Tibial artery (tissue), 4 donors: Measurements from ENCODE around the gene RBM27.
A peak's percentile ranks its signal among the peaks of the same experiment; 100 is the strongest.

Experiments
- DNase-seq, 2 donors: peaks; one replicate each; pipeline ENCODE4 v3.0.0-alpha.2; 2019
- H3K27ac ChIP-seq, 2 donors: fragments of 200-600 bp; sonication (generic) in 1 of 2; 1 replicate in 1 of 2; 2 replicates in 1 of 2; pipeline ENCODE4 v1.5.1; 2018 to 2019; ENCODE audit warnings: mild to moderate bottlenecking in 1 of 2
- H3K27me3 ChIP-seq, 2 donors: fragments of 200-600 bp; sonication (generic) in 1 of 2; one replicate each; pipeline versions ENCODE4 v1.5.1 to v1.6.0; 2016 to 2019
- H3K36me3 ChIP-seq, 3 donors: fragments of 200-600 bp; sonication (generic) in 2 of 3; one replicate each; pipeline ENCODE4 v1.5.1; 2016 to 2019; ENCODE audit warnings: mild to moderate bottlenecking in 2 of 3
- H3K4me1 ChIP-seq, 4 donors: fragments of 200-600 bp; sonication (generic) in 2 of 4; 1 replicate in 3 of 4; 2 replicates in 1 of 4; pipeline ENCODE4 v1.5.1; 2016 to 2019
- H3K4me3 ChIP-seq, 2 donors: fragments of 200-600 bp; sonication (generic) in 1 of 2; 1 replicate in 1 of 2; 2 replicates in 1 of 2; pipeline ENCODE4 v1.5.1; 2018 to 2019; ENCODE audit warnings: mild to moderate bottlenecking in 2 of 2
- H3K9me3 ChIP-seq, 3 donors: fragments of 200-600 bp; sonication (generic) in 1 of 3; one replicate each; pipeline ENCODE4 v1.5.1; 2016 to 2019
- intact Hi-C: fragments of 100-400 bp; cut with DNase I; formaldehyde crosslinking; loops from one replicate; pipeline ENCODE4 v1.15.0; 2023; ENCODE audit warnings: low total_unique reads
- TF ChIP-seq, protein P1 (sequence below), 2 experiments: fragments of 200-600 bp in 1 of 2; fragments of 450-650 bp in 1 of 2; IDR thresholded peaks; one replicate each; pipeline ENCODE4 v1.5.1; 2017 to 2019; ENCODE audit warnings: antibody characterized with exemption in 2 of 2, mild to moderate bottlenecking in 1 of 2, moderate library complexity in 1 of 2

Gene RBM27

DNA sequence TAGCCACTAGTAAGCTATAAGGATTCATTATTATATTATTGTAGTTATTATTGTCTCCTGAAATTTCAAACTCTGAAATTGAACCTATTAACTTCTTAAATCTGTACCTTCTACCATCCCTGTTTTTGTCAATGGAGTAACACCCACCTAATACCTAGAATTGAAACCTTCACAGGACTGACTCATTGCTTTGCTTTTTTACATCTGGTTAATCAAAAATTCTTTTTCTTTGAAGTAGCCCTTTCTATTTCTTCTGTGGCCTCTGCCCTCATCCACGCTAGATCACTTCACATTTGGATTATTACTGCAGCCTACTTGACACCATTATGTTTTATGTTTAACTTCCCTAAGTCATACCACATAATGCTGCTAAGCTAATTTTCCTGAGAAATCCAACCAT, 35.6 kb downstream of the RBM27 start:
- Histone ChIP-seq H3K27ac (peak overlapping the region; percentile 16 to 62), H3K36me3 (peaks cover 15 to 37% (median 18%) of the 10 kb centered on the region in 3 donors), H3K4me3 (no peak overlapping the region), H3K9me3 (no peaks in the 10 kb centered on the region), H3K27me3 (no peaks in the 10 kb centered on the region), H3K4me1 (peaks cover 0 to 58% (median 22%) of the 10 kb centered on the region in 4 donors)
- intact Hi-C loops, result no loop called here
- TF ChIP-seq, protein P1, sequence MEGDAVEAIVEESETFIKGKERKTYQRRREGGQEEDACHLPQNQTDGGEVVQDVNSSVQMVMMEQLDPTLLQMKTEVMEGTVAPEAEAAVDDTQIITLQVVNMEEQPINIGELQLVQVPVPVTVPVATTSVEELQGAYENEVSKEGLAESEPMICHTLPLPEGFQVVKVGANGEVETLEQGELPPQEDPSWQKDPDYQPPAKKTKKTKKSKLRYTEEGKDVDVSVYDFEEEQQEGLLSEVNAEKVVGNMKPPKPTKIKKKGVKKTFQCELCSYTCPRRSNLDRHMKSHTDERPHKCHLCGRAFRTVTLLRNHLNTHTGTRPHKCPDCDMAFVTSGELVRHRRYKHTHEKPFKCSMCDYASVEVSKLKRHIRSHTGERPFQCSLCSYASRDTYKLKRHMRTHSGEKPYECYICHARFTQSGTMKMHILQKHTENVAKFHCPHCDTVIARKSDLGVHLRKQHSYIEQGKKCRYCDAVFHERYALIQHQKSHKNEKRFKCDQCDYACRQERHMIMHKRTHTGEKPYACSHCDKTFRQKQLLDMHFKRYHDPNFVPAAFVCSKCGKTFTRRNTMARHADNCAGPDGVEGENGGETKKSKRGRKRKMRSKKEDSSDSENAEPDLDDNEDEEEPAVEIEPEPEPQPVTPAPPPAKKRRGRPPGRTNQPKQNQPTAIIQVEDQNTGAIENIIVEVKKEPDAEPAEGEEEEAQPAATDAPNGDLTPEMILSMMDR (IDR thresholded peaks at IDR 0.05), result no peak
- no peak for DNase-seq

DNA sequence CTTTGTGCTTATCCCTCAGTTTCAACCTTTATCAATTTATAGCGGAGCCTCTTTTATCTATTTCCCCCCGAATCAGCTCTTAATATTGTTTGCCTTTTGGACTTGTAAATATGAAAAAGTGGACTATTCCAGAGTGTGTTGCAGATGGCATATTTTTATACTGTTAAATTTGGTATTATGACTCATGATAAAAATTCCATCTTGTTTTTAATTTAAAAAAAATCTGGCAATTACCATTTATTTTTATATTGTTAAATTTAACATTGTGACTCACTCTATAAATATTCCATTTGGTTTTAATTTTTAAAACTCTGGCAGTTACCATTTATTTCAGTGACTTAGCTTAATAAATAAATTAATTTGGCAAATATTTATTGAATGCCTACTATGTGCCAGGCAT, 37.5 kb downstream of the RBM27 start:
- Histone ChIP-seq H3K4me1 (peaks cover 0 to 54% (median 23%) of the 10 kb centered on the region in 4 donors), H3K27ac (peak overlapping the region; percentile 71 to 74), H3K4me3 (no peak overlapping the region), H3K9me3 (no peaks in the 10 kb centered on the region), H3K27me3 (no peaks in the 10 kb centered on the region), H3K36me3 (peaks cover 15 to 36% (median 18%) of the 10 kb centered on the region in 3 donors)
- intact Hi-C loops, result no loop called here
- no peak for DNase-seq
- TF ChIP-seq, protein P1 (IDR thresholded peaks at IDR 0.05), result no peak

DNA sequence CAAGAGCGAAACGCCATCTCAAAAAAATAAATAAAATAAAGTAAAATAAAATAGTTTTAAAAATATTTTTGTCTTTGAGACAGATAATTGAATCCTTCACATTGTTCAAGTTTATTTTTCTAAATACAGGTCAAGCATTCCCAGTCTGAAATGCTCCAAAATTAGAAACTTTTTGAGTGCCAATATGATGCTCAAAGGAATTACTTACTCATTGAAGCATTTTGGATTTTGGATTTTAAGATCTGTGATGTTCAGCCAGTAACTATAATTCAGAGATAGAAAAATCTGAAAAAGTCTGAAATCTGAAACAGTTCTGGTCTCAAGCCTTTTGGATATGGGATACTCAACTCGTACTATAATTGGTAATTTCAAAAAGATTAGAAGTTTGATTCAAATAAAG, 39.8 kb downstream of the RBM27 start:
- H3K36me3 ChIP-seq, result peaks cover under 1 to 15% (median under 1%) of the 10 kb centered on the region in 3 donors
- intact Hi-C loops, result no loop called here
- H3K4me3 ChIP-seq, result no peak overlapping the region
- H3K27me3 ChIP-seq, result no peaks in the 10 kb centered on the region
- H3K27ac ChIP-seq, result peak overlapping the region; percentile 71 to 74
- peaks cover 0 to 54% (median 23%) of the 10 kb centered on the region in 4 donors for H3K4me1 ChIP-seq
- H3K9me3 ChIP-seq, result no peaks in the 10 kb centered on the region
- no peak for DNase-seq
- TF ChIP-seq, protein P1 (IDR thresholded peaks at IDR 0.05), result no peak

DNA sequence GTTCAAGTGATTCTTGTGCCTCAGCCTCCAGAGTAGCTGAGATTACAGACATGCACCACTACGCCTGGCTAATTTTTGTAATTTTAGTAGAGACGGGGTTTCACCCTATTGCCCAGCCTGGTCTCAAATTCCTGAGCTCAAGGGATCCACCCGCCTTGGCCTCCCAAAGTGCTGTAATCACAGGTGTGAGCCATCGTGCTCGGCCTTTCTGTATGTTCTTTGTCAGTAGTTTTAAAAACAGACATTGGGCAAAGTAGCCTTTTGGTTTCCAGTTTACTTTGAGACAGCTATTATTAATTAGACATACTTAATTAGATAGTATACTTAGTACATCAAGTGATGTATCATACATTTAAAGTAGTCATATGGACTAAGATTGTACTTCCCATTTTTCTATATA, 45.2 kb downstream of the RBM27 start:
- DNase-seq, result no peak
- Histone ChIP-seq H3K4me3 (no peak overlapping the region), H3K4me1 (peaks cover 0 to 6% (median 2%) of the 10 kb centered on the region in 4 donors), H3K9me3 (no peaks in the 10 kb centered on the region), H3K27ac (no peak overlapping the region), H3K27me3 (no peaks in the 10 kb centered on the region), H3K36me3 (peaks cover 9 to 30% (median 13%) of the 10 kb centered on the region in 3 donors)
- TF ChIP-seq, protein P1 (IDR thresholded peaks at IDR 0.05), result no peak
- intact Hi-C loops, result no loop called here

DNA sequence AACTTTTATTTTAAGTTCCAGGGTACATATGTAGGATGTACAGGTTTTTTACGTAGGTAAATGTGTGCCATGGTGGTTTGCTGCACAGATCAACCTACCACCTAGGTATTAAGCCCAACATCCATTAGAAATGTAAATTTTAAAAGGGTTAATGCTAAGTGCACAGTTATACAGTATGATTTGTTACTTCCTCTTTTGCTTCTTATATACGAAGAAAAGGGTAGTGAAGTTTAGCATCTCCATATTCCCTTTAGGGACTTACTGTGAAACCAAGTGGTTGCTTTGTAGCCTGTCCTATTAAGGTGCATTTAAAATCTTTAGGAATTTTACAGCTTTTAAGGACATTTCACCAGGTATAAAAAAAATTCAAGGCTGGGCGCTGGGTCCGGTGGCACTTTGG, 46.4 kb downstream of the RBM27 start:
- Histone ChIP-seq H3K4me1 (peaks cover 0 to 2% (median 0%) of the 10 kb centered on the region in 4 donors), H3K27ac (no peak overlapping the region), H3K27me3 (no peaks in the 10 kb centered on the region), H3K9me3 (no peaks in the 10 kb centered on the region), H3K4me3 (no peak overlapping the region), H3K36me3 (peaks cover 10 to 37% (median 13%) of the 10 kb centered on the region in 3 donors)
- intact Hi-C loops, result no loop called here
- TF ChIP-seq, protein P1 (IDR thresholded peaks at IDR 0.05), result no peak
- no peak for DNase-seq
